NOMO-1 (cell line): Measurements from ENCODE around the gene ITGB6.

Experiments
- DNase-seq, 2 experiments: peaks; one replicate each; lab custom pipeline; 2025; ENCODE audit not compliant: unreplicated experiment in 2 of 2; lab: John Stamatoyannopoulos, UW

Gene ITGB6

DNA sequence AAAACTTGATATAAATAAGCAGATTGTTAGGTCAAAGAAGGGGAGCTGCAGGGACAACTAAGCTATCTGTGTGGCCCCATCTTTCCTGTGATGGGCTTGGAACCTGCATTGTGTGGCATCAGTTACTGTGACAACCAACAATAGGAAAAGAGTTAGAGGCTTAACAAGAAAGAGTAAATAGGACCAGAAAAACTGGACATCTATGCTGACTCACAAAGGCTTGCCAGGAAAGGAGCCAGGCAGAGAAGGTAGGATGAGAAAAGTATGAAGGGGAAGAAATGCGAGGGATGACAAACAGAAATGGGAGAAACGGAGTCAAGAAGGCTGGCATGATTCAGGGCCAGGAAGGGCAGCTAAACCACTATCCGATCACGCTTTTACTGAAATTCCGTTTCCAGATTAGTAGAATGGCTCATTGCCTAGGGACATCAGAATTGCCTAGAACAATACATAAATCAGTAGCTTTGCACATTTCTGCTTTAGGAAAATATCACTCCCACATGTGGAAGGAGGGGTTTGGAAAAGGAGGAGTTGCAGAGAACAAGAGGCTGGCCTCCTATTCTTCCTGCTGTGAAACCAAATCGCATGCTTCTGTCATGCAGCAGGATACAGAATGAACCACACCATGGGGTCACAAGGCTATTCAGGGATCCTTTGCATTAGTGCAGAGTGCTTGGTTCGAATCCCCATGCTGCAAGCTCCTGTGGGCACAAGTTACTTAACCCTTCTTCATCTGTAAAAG is 144.9 kb downstream of the ITGB6 start:
- no peak for DNase-seq

DNA sequence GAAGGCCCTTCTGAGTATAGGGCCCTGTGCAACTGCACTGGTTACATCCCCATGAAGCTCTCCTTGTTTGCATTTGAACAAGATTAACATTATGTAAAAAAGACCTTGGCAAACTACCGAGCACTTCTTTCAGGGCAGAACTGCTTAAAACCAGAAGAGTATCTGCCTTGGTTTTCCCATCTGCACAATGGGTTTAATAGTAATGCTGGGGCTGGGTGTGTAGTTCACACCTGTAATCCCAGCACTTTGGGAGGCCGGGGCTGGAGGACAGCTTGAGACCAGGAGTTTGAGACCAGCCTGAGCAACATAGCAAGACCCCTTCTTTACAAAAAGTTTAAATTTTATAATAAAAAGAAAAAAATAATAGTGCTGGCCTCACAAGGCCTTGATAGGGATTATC is 146.1 kb downstream of the ITGB6 start:
- DNase-seq, result no peak

DNA sequence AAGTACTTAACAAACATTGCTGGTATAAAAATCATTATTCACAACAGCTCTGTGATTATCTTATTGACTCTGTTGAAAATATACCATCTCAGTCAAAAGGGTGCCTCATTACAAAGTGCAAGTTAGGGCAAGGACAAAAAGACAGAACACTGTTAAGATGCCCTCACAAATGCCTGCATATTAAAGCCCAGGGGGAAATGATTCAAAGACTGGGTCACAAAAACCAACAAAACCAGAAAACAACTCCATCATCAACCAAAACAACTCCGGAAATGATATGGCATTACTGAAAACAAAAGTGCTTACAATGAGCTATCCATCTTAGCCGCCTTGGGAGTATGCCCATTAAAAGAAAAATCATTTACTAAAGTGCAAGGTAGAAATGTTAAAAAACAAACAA is 147.5 kb downstream of the ITGB6 start:
- no peak for DNase-seq

DNA sequence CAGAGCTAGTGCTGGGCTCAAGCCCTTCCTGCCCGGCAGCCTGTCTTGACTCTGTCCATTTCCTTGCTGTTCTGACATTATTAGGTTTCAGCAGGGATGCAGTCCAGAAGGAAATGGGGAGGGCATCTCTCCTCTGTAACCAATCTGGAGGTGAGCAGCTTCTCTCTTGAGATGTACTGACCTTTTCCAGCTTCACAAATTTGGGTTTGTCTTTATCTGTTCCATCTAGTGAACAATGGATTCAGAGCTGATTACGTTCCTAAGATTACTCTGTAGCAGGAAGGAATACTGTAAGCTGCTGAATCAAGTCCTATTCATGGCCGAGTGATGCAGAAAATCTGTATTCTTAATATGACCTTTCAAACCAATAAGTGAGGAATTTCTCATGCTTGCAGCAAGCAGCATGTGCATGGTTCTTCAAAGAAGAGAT is 148.7 kb downstream of the ITGB6 start:
- no peak for DNase-seq

DNA sequence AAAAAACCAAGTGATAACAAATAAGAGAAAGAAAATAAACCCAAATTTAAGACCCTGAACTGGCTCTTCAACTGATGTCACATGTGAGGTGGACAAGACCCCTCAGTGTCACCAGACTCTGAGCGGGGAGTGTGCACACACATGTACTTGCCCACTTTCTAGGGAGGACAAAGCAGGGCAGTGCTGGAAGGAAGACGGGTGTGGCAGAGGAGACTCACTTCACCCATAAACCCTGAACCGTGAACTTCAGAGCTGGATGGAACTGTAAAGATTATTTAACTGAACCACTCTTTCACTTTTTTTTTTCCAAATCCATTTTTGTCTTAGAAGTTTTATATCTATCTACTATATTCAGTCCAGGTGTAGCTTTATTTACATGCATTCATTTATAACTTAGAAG is 149.9 kb downstream of the ITGB6 start:
- DNase-seq, result no peak
